ENCODE results near the gene LRRC23. TPM values are rescaled to one million over a fixed set of nuclear protein-coding genes. Genes with fewer than 3 reads are reported as not detected.
"Not testable (repeated sequence)": the region's sequence is repeated elsewhere in the genome, so short reads cannot be mapped to it uniquely, and the experiment has no call there.

LRRC23 gene, protein sequence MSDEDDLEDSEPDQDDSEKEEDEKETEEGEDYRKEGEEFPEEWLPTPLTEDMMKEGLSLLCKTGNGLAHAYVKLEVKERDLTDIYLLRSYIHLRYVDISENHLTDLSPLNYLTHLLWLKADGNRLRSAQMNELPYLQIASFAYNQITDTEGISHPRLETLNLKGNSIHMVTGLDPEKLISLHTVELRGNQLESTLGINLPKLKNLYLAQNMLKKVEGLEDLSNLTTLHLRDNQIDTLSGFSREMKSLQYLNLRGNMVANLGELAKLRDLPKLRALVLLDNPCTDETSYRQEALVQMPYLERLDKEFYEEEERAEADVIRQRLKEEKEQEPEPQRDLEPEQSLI
- 6.3 and 9.6 TPM in 2 replicates for total RNA-seq

DNA sequence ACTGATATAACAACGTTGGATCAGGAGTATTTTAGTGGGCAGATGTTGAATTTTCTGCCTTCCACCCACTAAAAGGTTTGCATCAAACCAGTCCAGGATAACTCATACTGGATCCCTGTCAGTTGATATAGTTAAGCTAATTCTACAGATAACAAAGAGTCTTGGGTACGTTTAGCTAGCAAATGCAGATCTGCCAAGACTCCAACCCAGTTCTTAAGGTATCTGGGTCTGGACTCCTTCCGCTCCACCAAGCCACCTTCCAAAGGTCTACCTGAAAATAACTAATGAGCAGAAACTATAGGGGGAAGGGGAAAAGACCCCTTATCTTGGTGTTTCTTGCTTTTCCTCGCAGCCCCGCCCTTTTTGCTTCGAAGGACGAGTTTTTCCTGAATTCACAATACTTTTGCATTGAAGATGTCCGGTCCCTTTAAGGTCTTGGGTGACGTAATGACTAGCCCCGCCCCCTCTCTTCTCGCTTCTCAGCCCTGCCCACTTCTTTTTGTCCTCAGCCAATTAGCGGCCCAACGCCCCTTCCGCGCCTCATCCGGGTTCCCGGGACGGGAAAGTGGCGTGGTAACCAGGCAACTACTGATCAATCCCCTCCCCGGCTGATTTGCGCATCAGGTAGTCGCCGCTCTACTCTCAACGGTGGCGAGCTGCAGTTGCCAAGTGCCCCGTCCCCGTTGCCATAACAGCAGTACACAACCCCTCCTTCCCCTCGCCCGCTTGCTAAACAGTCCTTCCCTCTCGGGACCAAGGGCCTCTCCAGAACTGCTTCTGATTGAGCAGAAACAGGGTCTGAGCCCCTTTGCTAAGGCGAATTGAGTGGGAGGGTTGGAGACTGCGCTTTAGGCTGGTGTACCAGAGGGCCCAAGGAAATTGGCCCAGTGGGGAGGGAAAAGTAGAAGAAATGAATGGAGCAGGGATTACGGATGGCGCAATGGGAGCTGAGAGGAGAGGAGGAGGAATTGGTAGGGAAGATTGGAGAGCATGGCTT is at the start of gene LRRC23:
Gene LRRC23 (plus strand): TSS at position 543 of the 997 bp plus-strand sequence. CDS start 812 bp downstream, outside the sequence.
- DNase-seq (ENCODE audit: extremely low read depth, low read depth, low spot score), result peak; percentile 80

DNA sequence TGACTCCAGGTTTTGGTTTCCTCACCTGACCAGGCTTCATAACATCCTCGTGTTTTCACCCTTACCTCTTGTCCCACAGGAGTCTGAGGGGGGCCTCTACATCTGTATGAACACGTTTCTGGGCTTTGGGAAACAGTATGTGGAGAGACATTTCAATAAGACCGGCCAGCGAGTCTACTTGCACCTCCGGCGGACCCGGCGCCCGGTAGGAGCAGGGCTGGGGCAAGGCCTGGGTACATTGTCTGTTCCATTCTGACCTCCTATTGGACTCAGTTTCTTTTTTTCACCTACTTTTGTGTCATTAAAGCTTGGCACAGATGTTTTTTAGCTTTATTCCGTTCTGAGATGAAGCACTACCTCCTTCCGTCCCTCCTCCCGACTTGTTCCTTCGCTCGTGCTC is 49.3 kb upstream of the LRRC23 start:
- no peak for DNase-seq (ENCODE audit: extremely low read depth, low read depth, low spot score)

DNA sequence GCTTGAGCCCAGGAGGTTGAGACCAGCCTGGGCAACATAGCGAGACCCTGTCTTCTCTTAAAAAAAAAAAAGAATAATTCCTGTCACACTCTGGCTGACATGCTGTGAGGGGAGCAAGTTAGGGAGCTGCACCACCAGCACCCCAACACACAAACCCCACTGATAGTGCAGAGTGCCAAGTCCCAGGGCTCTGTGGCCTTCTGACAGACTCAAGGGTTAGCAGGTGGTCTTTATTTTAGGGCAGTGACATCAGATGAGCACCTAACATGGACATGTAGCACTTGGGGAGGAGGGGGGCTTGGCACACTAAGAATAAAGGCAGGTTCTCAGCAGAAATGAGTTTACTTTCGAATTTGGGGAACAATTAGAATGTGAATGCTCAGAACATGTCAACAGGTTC is 45.8 kb upstream of the LRRC23 start:
- no peak for DNase-seq (ENCODE audit: extremely low read depth, low read depth, low spot score)

DNA sequence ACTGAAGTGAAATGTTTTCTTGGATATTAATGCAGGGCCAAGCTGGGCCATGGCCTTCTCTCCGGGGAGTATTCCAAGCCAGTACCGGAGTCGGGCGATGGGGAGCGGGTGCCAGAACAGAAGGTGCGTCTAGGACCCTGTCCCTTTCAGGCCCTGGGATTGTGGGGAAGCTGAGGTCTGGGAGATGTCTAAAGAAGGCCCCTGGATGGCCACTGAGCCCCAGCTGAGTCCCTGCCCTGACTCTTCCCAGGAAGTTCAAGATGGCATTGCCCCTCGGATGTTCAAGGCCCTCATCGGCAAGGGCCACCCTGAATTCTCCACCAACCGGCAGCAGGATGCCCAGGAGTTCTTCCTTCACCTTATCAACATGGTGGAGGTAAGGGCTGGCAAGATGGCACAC is 44.5 kb upstream of the LRRC23 start:
- no peak for DNase-seq (ENCODE audit: extremely low read depth, low read depth, low spot score)

DNA sequence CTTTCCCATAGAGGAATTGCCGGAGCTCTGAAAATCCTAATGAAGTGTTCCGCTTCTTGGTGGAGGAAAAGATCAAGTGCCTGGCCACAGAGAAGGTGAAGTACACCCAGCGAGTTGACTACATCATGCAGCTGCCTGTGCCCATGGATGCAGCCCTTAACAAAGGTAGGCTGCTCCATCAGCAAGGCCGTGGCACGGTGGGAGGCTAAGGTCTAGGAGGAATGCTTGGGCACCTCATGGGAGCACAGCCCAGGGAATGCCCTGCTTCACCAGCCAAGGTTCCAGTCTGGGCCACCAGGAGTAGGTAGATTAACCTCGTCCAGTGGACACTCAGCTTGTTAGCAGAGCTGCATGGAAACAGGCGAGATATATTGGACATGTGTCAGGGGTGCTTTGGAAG is 43.7 kb upstream of the LRRC23 start:
- DNase-seq (ENCODE audit: extremely low read depth, low read depth, low spot score), result no peak

DNA sequence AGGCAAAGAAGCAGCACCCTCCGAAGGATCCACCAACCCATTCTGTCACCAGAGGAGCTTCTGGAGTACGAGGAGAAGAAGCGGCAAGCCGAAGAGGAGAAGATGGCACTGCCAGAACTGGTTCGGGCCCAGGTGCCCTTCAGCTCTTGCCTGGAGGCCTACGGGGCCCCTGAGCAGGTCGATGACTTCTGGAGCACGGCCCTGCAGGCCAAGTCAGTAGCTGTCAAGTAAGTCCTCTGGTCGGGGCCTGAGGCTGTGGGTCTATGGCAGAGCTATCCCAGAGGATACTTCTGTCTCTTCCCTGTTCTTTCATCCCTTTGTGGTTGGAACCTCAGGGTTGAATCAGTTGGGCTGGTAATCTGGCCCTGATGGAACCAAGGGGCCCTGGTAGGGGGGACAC is 43.2 kb upstream of the LRRC23 start:
- no peak for DNase-seq (ENCODE audit: extremely low read depth, low read depth, low spot score)

DNA sequence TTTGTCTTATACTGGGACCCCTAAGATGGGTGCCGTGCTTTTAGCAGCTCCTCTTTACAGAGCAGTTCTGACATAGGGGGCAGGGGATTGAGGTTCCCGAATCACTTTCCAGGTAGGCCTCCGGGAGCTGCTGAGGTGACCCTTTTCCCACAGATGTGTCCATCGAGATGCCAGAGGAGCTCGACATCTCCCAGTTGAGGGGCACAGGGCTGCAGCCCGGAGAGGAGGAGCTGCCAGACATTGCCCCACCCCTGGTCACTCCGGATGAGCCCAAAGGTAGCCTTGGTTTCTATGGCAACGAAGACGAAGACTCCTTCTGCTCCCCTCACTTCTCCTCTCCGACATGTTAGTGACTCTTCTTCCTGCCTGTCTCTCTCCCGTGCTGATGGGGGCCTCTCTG is 41.6 kb upstream of the LRRC23 start:
- DNase-seq (ENCODE audit: extremely low read depth, low read depth, low spot score), result no peak

DNA sequence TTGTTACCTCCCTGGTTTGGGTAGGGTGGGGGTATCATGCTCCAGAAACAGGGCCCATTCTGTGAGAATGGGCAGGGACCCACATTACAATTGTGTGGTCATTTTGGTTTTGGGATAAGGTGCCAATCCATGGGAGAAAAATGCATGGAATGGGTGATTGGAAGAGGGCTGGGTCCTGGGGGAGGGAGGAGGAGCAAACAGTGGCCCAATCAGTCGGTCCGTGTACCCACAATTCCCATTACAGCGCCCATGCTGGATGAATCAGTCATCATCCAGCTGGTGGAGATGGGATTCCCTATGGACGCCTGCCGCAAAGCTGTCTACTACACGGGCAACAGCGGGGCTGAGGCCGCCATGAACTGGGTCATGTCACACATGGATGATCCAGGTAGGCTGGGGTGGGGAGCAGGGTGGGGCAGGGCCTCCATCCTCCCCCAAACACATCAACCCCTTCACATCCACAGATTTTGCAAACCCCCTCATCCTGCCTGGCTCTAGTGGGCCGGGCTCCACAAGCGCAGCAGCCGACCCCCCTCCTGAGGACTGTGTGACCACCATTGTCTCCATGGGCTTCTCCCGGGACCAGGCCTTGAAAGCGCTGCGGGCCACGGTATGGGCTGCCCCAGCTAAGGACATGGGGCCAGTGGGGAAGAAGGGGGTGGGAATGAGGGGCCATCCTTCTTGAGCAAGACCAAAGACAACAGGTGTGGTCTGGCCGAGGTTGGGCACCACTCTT is 40.9 kb upstream of the LRRC23 start:
- no peak for DNase-seq (ENCODE audit: extremely low read depth, low read depth, low spot score)

DNA sequence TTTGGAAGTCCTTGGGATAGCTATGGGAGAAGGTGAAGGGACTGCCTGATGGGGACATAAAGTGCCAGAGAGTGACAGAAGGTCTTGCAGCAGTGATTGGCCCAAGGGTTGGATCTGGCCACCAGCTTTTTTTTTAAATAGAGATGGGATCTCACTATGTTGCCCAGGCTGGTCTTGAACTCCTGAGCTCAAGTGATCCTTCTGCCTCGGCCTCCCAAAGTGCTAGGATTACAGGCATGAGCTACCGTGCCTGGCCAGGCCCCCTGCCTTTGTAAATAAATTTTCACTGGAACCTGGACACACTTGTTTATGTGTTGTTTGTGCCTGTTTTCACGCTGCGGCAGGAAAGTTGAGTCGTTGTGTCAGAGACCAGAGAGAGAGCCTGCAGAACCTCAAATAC is 39.3 kb upstream of the LRRC23 start:
- not testable (repeated sequence) for DNase-seq (ENCODE audit: extremely low read depth, low read depth, low spot score)

DNA sequence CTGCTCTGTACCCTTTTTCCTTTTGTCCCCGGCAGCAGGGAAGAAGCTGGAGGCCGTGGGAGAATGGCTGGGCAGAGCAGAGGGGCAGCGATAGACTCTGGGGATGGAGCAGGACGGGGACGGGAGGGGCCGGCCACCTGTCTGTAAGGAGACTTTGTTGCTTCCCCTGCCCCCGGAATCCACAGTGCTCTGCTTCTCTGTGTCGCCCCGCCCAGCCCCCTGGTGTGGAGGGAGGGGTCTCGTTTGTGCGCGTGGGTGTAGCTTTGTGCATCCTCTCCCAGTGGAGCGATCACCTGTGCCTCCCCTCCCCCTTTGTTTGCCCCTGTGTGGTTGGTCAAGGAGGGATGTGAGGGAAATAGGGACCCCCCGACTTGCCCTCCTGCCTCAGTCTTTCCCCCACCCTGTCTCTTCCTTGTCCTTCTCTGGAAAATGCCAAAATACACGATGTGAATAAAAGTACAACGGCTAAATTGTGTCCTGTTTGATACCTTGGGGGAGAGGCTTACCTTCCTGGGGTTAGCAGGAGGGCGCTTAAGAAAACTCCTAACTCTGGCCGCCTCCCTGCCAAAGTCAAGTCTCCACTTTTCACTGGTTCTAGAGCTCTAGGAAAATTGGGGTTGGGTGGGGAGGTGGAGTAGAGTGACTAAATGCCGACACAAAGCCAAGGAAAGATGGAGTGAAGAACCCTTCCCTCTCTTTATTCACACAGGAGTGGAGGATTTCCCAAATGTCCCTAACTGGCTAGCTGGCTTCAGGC is 38.3 kb upstream of the LRRC23 start:
- DNase-seq (ENCODE audit: extremely low read depth, low read depth, low spot score), result no peak

DNA sequence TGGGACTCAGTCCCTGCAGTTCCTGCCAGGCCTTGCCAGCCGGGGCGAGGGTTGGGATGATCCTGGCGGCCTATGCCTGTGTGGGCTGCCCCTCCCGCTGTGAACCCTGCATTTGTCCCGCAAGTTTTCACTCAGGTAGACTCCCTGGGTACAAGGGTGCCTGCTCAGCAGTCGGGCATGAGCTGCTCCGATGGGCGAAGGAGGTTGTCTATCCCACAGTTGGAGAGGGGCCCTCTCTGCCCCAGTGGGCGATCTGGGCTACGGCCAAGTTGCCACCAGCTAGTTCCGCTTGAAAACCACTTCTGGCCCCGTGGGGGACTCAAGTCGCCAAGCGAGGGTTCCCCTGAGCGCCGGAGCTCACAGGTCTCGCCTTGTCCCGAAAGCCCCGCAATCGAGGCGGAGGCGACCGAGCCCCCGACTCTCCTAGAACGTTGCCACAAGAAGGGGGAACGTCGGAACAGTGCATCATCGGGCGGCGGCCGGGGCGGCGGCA is 37.7 kb upstream of the LRRC23 start:
- no peak for DNase-seq (ENCODE audit: extremely low read depth, low read depth, low spot score)

DNA sequence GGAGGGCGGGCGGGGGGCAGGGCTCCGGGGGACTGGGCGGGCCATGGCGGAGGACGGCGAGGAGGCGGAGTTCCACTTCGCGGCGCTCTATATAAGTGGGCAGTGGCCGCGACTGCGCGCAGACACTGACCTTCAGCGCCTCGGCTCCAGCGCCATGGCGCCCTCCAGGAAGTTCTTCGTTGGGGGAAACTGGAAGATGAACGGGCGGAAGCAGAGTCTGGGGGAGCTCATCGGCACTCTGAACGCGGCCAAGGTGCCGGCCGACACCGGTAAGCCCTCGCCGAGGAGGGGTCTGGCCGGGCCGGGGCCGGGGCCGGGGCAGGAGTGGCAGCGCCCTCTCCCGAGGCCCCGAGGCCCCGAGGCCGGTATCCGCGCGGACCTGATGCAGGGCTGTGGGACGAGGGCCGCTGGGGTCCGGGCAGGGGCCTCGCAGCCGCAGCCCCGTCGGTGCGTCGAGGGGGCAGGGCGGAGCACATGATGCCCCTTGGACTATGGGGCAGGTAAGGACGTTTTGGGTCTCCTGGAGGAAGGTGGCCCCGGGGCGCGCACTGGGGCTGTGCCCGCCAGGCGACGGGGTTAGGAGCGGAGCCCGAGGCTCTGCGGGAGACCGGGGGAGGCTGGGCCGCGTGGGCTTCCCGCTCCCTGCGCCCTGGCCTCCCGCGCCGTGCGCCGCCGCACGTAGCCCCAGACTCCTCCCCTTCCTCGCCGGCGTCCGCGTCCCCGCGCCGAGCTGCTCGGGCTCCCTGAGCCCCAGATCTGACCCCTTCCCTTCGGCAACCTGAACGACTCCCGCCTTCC is 37.0 kb upstream of the LRRC23 start, which contains the start of gene TPI1:
Gene TPI1 (plus strand): TSS at position 119 of the 798 bp plus-strand sequence. CDS start 36 bp downstream, at position 155.
- no peak for DNase-seq (ENCODE audit: extremely low read depth, low read depth, low spot score)

DNA sequence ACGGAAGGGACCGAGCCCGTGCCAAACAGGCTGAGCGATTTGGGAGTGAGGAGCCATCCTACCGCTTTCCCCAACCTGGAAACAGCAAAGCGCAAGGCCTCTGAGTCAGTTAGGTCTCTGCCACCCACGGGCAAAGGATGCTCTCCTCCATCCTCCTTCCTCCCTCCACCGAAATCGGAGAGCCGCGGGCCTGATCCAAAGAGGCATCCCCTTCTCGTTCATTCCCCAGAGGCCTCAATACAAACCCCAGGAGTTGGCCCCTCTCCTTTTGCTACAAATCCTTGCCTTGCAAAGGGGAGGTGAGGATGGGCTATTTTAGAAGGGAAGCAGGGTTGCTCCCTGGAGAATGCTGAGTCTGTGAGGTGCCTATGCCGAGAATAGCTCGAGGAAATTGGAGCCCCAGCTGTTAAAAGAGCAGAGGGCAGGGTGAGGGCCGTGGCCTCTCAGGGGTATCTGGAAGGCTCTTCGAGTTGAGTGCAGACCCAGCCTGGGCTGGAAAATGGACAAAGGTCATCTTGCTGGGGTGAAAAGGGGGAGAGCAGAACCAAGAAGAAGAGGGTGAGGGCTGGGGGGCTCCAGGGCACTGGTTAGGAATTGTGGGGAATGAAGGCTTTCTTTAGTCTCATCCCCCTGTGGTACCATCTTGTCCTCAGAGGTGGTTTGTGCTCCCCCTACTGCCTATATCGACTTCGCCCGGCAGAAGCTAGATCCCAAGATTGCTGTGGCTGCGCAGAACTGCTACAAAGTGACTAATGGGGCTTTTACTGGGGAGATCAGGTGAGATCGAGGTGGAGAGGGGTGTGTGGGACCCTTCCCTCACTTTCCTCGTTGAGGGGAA is 36.2 kb upstream of the LRRC23 start:
- DNase-seq (ENCODE audit: extremely low read depth, low read depth, low spot score), result no peak

DNA sequence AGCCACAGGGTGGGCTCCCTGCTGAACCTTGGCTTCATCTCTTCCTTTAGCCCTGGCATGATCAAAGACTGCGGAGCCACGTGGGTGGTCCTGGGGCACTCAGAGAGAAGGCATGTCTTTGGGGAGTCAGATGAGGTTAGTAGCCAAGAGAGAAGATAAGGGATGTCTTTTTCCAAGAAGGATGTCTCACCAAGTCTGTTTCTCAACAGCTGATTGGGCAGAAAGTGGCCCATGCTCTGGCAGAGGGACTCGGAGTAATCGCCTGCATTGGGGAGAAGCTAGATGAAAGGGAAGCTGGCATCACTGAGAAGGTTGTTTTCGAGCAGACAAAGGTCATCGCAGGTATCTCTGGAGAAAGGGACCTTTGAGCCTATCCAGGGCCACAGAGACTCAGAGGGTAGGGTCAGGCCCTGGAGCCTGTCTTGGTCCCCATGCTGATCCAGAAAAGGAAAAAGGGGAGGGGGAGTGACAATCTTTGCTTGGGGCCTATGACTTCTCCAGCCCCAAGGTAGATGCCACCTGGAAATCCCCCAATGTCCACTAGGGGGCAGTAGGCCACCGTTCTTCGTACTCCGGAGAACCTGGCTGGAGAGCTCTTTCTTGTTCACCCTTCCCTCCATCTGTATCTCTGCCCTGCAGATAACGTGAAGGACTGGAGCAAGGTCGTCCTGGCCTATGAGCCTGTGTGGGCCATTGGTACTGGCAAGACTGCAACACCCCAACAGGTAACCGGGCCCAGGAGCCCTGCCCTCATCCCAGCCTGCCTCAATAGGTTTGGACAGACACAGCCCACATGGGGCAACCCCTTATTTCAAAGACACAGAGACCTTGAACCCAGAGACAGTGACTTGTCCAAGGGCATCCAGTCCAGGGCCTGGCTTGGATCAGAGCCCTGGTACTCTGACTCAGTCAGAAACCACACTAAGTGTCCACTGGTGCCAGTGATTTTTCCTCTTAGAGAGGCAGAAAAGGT is 35.3 kb upstream of the LRRC23 start:
- no peak for DNase-seq (ENCODE audit: extremely low read depth, low read depth, low spot score)

DNA sequence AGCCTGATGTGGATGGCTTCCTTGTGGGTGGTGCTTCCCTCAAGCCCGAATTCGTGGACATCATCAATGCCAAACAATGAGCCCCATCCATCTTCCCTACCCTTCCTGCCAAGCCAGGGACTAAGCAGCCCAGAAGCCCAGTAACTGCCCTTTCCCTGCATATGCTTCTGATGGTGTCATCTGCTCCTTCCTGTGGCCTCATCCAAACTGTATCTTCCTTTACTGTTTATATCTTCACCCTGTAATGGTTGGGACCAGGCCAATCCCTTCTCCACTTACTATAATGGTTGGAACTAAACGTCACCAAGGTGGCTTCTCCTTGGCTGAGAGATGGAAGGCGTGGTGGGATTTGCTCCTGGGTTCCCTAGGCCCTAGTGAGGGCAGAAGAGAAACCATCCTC is 34.3 kb upstream of the LRRC23 start:
- DNase-seq (ENCODE audit: extremely low read depth, low read depth, low spot score), result not testable (repeated sequence)

DNA sequence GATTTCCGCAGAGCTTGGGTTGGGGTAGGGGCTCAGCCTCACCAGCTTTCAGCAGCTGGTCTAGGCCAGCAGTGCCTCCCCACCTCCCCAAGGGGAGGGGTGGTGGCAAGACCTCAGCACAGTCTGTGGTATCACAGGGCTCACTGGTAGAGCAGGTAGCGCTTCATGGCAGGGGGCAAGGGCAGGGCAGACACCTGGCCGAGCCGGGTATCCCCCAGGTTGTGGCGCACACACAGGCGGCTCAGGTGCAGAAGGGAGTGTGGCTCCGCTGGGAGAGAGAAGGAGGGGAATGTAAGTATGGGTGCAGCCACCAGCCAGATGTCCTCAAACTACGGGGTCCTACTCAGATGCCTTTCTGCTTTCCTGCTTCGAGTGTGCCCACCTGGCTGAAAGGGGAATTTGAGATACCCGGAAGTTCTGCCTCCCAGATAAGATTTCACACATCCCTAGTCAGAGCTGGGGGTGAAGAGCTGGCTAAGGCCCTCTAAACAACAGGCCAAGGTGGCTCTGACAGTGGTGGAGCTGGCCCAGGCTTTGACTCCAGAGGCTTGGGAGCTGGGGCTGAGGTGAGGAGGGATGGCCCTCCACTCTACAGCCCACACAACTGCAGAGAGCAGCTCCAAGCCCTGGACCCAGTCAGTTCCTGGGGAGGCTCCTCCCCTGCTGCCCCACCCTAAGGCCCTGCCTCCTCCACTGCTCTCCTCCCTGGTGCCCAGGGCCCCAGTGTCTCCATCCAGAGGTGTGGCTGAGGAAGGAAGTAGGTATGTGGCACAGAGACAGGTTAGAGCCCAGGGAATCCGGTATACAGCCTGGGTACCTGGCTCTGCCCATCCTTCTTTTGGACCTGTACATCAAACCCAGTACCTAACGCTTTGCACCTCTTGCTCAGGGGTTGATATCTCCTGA is 33.3 kb upstream of the LRRC23 start:
- DNase-seq (ENCODE audit: extremely low read depth, low read depth, low spot score), result no peak
